Breast epithelium (tissue), 4 donors: ENCODE data around the gene MRPL11. TPM values are rescaled to one million over a fixed set of nuclear protein-coding genes. Genes with fewer than 3 reads are reported as not detected.

Experiments
- DNase-seq, 2 donors: peaks; one replicate each; pipeline ENCODE4 v3.0.0-alpha.2; 2019; ENCODE audit warnings: low spot score in 2 of 2
- H3K27ac ChIP-seq, 2 donors: fragments of 200-600 bp; sonication (generic) in 1 of 2; one replicate each; pipeline ENCODE4 v1.5.1; 2016 to 2019; ENCODE audit warnings: mild to moderate bottlenecking in 1 of 2
- H3K27me3 ChIP-seq, 2 donors: fragments of 200-600 bp; sonication (generic) in 1 of 2; one replicate each; pipeline versions ENCODE4 v1.5.1 to v1.6.0; 2017 to 2019; ENCODE audit warnings: control low read depth in 1 of 2, mild to moderate bottlenecking in 1 of 2
- H3K36me3 ChIP-seq: fragments of 200-600 bp; one replicate; pipeline ENCODE4 v1.5.1; 2019
- H3K4me1 ChIP-seq, 2 donors: fragments of 200-600 bp; sonication (generic); one replicate each; pipeline ENCODE4 v1.5.1; 2016 to 2019; ENCODE audit warnings: control low read depth in 1 of 2
- H3K4me3 ChIP-seq, 3 donors: fragments of 200-600 bp; sonication (generic); 1 replicate in 2 of 3; 2 replicates in 1 of 3; pipeline ENCODE4 v1.5.1; 2016 to 2019; ENCODE audit warnings: mild to moderate bottlenecking in 3 of 3, moderate library complexity in 2 of 3
- H3K9me3 ChIP-seq, 2 donors: fragments of 200-600 bp; sonication (generic) in 1 of 2; one replicate each; pipeline ENCODE4 v1.5.1; 2016 to 2019; ENCODE audit warnings: control low read depth in 1 of 2
- CTCF ChIP-seq, 3 donors: fragments of 450-650 bp; IDR thresholded peaks; one replicate each; pipeline ENCODE4 v1.5.1; 2016 to 2017; ENCODE audit warnings: antibody characterized with exemption in 3 of 3, mild to moderate bottlenecking in 3 of 3, moderate library complexity in 3 of 3
- POLR2A ChIP-seq: fragments of 450-650 bp; IDR thresholded peaks from one replicate; pipeline ENCODE4 v1.6.1; 2016; ENCODE audit warnings: antibody characterized with exemption, mild to moderate bottlenecking, moderate library complexity
- POLR2AphosphoS5 ChIP-seq, 3 donors: sonication (generic); formaldehyde crosslinking; IDR thresholded peaks; one replicate each; pipeline ENCODE4 v1.6.1; 2017; ENCODE audit warnings: antibody characterized with exemption in 3 of 3
- intact Hi-C: fragments of 100-400 bp; cut with DNase I; formaldehyde crosslinking; loops from one replicate; pipeline ENCODE4 v1.15.1; 2023; ENCODE audit warnings: low total_unique reads
- total RNA-seq, 3 donors: library from RNA; depleted of rRNA; stranded (reverse); fragments of >200 nt; gene quantifications; one replicate each; pipeline ENCODE4 v1.1.0, GENCODE V29; 2016

Gene MRPL11
- total RNA-seq, 3 donors from 2014 or later: 33.1 to 42.3 (median 36.8) TPM

- DNase-seq: no peak
- no peaks in the 10 kb centered on the region for H3K27me3 ChIP-seq
- no peak overlapping the region for H3K27ac ChIP-seq
- TF ChIP-seq CTCF (IDR thresholded peaks at IDR 0.05) (no peak), POLR2AphosphoS5 (IDR thresholded peaks at IDR 0.05) (no peak), POLR2A (no peak)
- intact Hi-C loops: no loop called here
- H3K36me3 ChIP-seq: no peaks in the 10 kb centered on the region
- H3K9me3 ChIP-seq: no peaks in the 10 kb centered on the region
- H3K4me3 ChIP-seq: no peak overlapping the region
- no peaks in the 10 kb centered on the region for H3K4me1 ChIP-seq
Measured at GRCh38 chr11:66462010-66462409, 23.4 kb upstream of the MRPL11 start.

DNA sequence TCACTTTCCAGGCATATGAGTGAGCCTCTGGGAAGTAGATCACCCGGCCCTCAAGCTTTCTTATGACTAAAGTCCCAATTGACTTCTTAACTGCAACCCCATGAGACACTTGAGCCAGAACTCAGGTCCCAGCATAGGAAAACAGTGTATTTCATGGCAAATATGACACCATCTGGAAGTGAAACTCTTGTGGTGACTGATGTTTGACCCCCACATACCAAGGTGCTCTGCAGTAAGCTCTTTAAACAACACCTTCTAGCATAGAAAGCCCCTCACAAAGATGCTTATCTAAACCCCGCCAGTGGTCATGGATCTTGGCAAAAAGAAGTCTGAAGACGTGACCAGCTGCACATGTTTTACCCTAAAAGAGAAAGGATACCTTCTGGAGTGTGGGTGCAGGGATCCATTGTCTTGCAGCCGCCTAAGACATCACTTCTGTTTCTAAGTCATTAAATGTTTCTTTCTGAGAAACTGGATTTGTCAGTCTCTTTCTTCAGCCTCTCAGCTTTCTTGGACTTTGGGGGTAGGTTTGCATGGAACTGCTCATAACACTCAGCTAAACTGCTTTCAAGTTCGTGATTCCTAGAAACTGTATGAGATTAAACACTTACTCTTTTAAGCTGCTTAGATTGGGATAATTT lies 20.6 kb upstream of the MRPL11 start:
- Histone ChIP-seq H3K27ac (no peak overlapping the region), H3K4me1 (no peaks in the 10 kb centered on the region), H3K36me3 (no peaks in the 10 kb centered on the region), H3K4me3 (no peak overlapping the region), H3K27me3 (no peaks in the 10 kb centered on the region), H3K9me3 (no peaks in the 10 kb centered on the region)
- intact Hi-C loops: no loop called here
- DNase-seq: no peak
- TF ChIP-seq CTCF (IDR thresholded peaks at IDR 0.05) (no peak), POLR2A (no peak), POLR2AphosphoS5 (IDR thresholded peaks at IDR 0.05) (no peak)

DNA sequence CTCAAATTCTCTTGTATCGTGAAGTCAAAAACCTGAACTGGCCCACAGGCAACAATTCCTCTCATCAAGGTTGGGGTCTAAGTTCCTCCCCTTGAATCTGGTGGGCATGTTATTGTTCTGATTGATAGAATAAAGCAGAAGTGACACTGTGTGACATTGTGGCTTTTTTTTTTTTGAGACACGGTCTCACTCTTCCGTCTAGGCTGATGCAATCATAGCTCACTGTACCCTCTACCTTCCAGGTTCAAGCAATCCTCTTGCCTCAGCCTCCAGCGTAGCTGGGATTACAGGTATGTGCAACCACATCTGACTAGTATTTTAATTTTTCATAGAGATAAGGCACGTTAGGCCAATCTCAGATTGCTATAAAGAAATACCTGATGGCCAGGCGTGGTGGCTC lies 19.2 kb upstream of the MRPL11 start:
- TF ChIP-seq POLR2AphosphoS5 (IDR thresholded peaks at IDR 0.05) (no peak), CTCF (IDR thresholded peaks at IDR 0.05) (no peak), POLR2A (no peak)
- Histone ChIP-seq H3K27me3 (no peaks in the 10 kb centered on the region), H3K4me3 (no peak overlapping the region), H3K27ac (no peak overlapping the region), H3K9me3 (no peaks in the 10 kb centered on the region), H3K36me3 (no peaks in the 10 kb centered on the region), H3K4me1 (no peaks in the 10 kb centered on the region)
- intact Hi-C loops: no loop called here
- DNase-seq: no peak

DNA sequence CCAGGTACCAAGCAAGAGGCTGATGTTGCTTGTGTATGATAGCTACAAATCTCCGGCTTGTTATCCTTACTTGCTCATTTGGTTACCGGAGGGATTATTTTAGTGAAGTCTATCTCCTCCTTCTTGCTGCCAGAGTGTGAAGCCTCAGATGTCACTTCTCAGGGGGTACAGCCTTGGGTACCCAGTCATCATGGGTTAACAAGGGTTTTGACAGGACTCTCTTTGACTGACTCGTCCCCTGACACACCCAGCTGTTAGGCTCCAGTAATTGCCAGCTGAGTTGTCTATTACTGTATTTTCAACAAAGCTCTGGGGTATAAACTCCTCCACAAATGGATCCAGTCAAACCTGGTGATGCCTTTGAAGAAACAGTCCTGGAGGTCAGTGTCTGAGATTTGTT lies 16.2 kb upstream of the MRPL11 start:
- H3K27me3 ChIP-seq: no peaks in the 10 kb centered on the region
- intact Hi-C loops: no loop called here
- H3K4me3 ChIP-seq: no peak overlapping the region
- no peak for TF ChIP-seq POLR2A
- TF ChIP-seq CTCF (IDR thresholded peaks at IDR 0.05): no peak
- no peak overlapping the region for H3K27ac ChIP-seq
- no peak for DNase-seq
- H3K4me1 ChIP-seq: no peaks in the 10 kb centered on the region
- no peaks in the 10 kb centered on the region for H3K36me3 ChIP-seq
- H3K9me3 ChIP-seq: no peaks in the 10 kb centered on the region

GRCh38 chr11:66454247-66454646 lies 15.6 kb upstream of the MRPL11 start:
- no peaks in the 10 kb centered on the region for H3K9me3 ChIP-seq
- no peaks in the 10 kb centered on the region for H3K4me1 ChIP-seq
- TF ChIP-seq POLR2AphosphoS5 (IDR thresholded peaks at IDR 0.05): no peak
- no peaks in the 10 kb centered on the region for H3K27me3 ChIP-seq
- no peaks in the 10 kb centered on the region for H3K36me3 ChIP-seq
- intact Hi-C loops: no loop called here
- no peak overlapping the region for H3K27ac ChIP-seq
- H3K4me3 ChIP-seq: no peak overlapping the region
- no peak for DNase-seq

DNA sequence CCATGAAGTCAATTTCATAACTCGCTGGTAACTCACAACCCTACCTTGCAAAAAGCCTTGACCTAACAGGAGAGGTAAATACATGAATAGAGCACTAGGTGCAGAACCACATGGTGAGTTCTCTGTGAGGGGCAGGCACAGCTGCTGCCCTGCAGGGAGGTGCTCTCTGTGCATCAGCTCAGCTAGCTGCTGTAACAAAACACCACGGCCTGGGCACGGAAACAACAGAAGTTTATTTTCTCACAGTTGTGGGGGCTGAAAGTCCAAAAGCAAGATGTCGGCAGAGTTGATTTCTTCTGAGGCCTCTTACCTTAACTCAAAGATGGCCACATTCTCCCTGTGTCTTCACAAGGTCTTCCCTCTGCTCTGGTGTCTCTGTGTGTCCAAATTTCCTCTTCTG lies 13.0 kb upstream of the MRPL11 start:
- H3K27ac ChIP-seq: no peak overlapping the region
- no peak overlapping the region for H3K4me3 ChIP-seq
- no peaks in the 10 kb centered on the region for H3K36me3 ChIP-seq
- no peaks in the 10 kb centered on the region for H3K4me1 ChIP-seq
- intact Hi-C loops: no loop called here
- no peaks in the 10 kb centered on the region for H3K9me3 ChIP-seq
- no peak for DNase-seq
- H3K27me3 ChIP-seq: no peaks in the 10 kb centered on the region
- TF ChIP-seq POLR2AphosphoS5 (IDR thresholded peaks at IDR 0.05): no peak
- TF ChIP-seq CTCF (IDR thresholded peaks at IDR 0.05): no peak
- no peak for TF ChIP-seq POLR2A
